ENCODE measurements around the gene SERPINB1. TPM values are rescaled to one million over a fixed set of nuclear protein-coding genes. Genes with fewer than 3 reads are reported as not detected.

Gene SERPINB1
- total RNA-seq, 2 experiments from 2014 or later, result 200 to 243 TPM

DNA sequence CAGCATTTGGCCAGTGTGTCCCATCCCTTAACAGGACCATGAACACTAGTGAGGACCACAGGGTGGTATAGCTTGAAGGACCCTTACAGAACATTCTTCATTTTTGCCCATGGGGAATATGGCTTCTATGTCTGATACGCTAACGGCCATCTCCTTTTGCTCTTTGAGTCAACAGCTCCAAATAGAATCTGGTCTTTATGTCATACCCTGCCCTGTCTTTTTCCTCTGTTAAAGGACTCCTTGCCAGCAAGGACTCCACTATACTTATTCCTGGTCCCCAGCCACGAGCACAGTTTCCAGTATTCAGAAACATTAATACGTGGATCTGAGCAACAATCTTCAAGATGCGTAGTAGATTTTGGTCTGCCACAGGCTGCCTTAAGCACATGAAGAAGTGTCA lies 22.5 kb downstream of the SERPINB1 start:
- H3K36me3 Mint-ChIP-seq (ENCODE audit: low read depth), result peaks cover 13% of the 10 kb centered on the region

GRCh38 chr6:2818593-2818992 lies 23.1 kb downstream of the SERPINB1 start:
- peak overlapping the region; percentile 1 for H3K27ac Mint-ChIP-seq
- peaks cover 25% of the 10 kb centered on the region for H3K9me3 Mint-ChIP-seq (ENCODE audit: low read depth)
- ChIA-PET POLR2A (interaction anchor here (0.6 to 1.5 kb wide), 3 partner anchors 23 to 27 kb away, joined by 3 to 4 read pairs (median 4); partner anchors contain the start of gene SERPINB1), CTCF (interaction anchor here (1.0 to 2.2 kb wide), 7 partner anchors 10 to 184 kb away, joined by 3 to 8 read pairs (median 3); no protein-coding TSS in a partner anchor)
- no peaks in the 10 kb centered on the region for H3K27me3 Mint-ChIP-seq
- peaks cover 40% of the 10 kb centered on the region for H3K4me1 Mint-ChIP-seq
- ATAC-seq, result no peak
- DNase-seq, result peak; percentile 42
- no peak overlapping the region for H3K4me3 Mint-ChIP-seq
- peaks cover 16% of the 10 kb centered on the region for H3K36me3 Mint-ChIP-seq (ENCODE audit: low read depth)
- intact Hi-C loops (cut with DNase I, micrococcal nuclease), result no loop called here

More for the DNA sequence above, 22.5 kb downstream of the SERPINB1 start:
- CTCF ChIA-PET, result interaction anchor here (1.5 to 2.2 kb wide), 5 partner anchors 9 to 113 kb away, joined by 3 to 8 read pairs (median 6); no protein-coding TSS in a partner anchor
- intact Hi-C loops (cut with DNase I, micrococcal nuclease), result no loop called here
- POLR2A ChIA-PET, result interaction anchor here (0.9 to 1.5 kb wide), 2 partner anchors 23 to 28 kb away, joined by 3 to 4 read pairs; partner anchors contain the start of gene SERPINB1
- Mint-ChIP-seq H3K4me3 (no peak overlapping the region), H3K27ac (no peak overlapping the region), H3K9me3 (ENCODE audit: low read depth) (peaks cover 23% of the 10 kb centered on the region), H3K4me1 (peaks cover 40% of the 10 kb centered on the region), H3K27me3 (no peaks in the 10 kb centered on the region)
- DNase-seq, result no peak
- ATAC-seq, result no peak

GRCh38 chr6:2817903-2818443 lies 23.7 kb downstream of the SERPINB1 start:
- ATAC-seq (peak; percentile 87), DNase-seq (no peak)
- POLR2A ChIA-PET, result interaction anchor here (0.6 to 1.5 kb wide), 5 partner anchors 24 to 123 kb away, joined by 3 to 4 read pairs (median 4); partner anchors contain the start of gene SERPINB1
- Mint-ChIP-seq H3K9me3 (ENCODE audit: low read depth) (peaks cover 25% of the 10 kb centered on the region), H3K4me3 (no peak overlapping the region), H3K36me3 (ENCODE audit: low read depth) (peaks cover 16% of the 10 kb centered on the region), H3K4me1 (peaks cover 40% of the 10 kb centered on the region), H3K27me3 (no peaks in the 10 kb centered on the region), H3K27ac (peak overlapping the region; percentile 1)
- CTCF ChIA-PET, result interaction anchor here (1.0 to 2.2 kb wide), 7 partner anchors 11 to 184 kb away, joined by 3 to 8 read pairs (median 4); no protein-coding TSS in a partner anchor
- intact Hi-C loops (cut with DNase I, micrococcal nuclease), result no loop called here

DNA sequence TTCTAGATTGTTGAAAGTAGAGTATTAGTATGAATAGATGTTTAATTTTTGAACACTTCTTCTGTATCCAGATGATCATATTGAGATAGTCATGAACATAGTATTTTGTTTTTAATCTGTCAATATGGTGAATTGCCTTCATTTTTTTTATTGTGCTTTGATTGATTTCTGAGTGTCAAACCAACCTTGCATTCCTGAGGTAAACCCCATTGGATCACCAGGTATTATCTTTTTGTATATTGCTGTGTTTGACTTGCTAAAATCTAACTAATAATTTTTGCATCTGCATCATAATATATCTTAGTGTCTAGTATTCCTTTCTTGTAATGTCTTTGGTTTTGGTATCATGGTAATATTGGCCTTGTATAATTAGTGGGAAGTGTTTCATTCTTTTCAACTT lies 25.5 kb downstream of the SERPINB1 start:
- H3K4me1 Mint-ChIP-seq, result peaks cover 38% of the 10 kb centered on the region
- peaks cover 25% of the 10 kb centered on the region for H3K9me3 Mint-ChIP-seq (ENCODE audit: low read depth)
- intact Hi-C loops (cut with DNase I, micrococcal nuclease), result no loop called here
- ATAC-seq, result no peak
- DNase-seq, result no peak
- no peaks in the 10 kb centered on the region for H3K27me3 Mint-ChIP-seq
- peaks cover 17% of the 10 kb centered on the region for H3K36me3 Mint-ChIP-seq (ENCODE audit: low read depth)
- ChIA-PET CTCF (interaction anchor here (1.0 to 1.2 kb wide), 2 partner anchors 25 to 174 kb away, joined by 3 to 4 read pairs; no protein-coding TSS in a partner anchor), POLR2A (interaction anchor here (1.2 kb wide), 1 partner anchor 19 kb away, joined by 3 read pairs; no protein-coding TSS in a partner anchor)
- H3K27ac Mint-ChIP-seq, result no peak overlapping the region
- H3K4me3 Mint-ChIP-seq, result no peak overlapping the region

DNA sequence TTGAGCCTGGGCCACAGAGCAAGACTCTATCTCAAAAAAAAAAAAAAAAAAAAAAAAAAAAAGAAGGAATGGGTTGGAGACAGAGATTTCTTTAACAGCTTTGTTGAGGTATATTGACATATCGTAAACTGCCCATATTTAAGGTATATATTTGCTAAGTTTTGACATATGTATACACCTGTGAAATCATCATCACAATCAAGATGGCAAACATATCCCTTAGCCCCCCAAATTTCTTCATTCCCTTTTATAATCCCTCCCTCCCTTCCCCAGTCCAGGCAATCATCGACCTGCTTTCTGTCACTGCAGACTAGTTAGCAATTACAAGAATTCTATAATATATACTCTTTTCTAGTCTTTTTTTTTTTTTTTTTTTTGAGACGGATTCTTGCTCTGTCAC lies 29.0 kb downstream of the SERPINB1 start:
- Mint-ChIP-seq H3K4me1 (peaks cover 18% of the 10 kb centered on the region), H3K36me3 (ENCODE audit: low read depth) (peaks cover 17% of the 10 kb centered on the region), H3K9me3 (ENCODE audit: low read depth) (peaks cover 25% of the 10 kb centered on the region), H3K27ac (no peak overlapping the region), H3K27me3 (no peaks in the 10 kb centered on the region), H3K4me3 (no peak overlapping the region)
- DNase-seq (no peak), ATAC-seq (no peak)
- CTCF ChIA-PET, result interaction anchor here (0.5 kb wide), 1 partner anchor 66 kb away, joined by 3 read pairs; no protein-coding TSS in a partner anchor
- POLR2A ChIA-PET, result no interaction called here
- intact Hi-C loops (cut with DNase I, micrococcal nuclease), result no loop called here

GRCh38 chr6:2810092-2810671 lies 31.5 kb downstream of the SERPINB1 start:
- ATAC-seq (peak; percentile 86), DNase-seq (no peak)
- intact Hi-C loops (cut with DNase I, micrococcal nuclease), result no loop called here
- Mint-ChIP-seq H3K4me3 (no peak overlapping the region), H3K36me3 (ENCODE audit: low read depth) (peaks cover 4% of the 10 kb centered on the region), H3K27ac (no peak overlapping the region), H3K4me1 (peaks cover 12% of the 10 kb centered on the region), H3K9me3 (ENCODE audit: low read depth) (peaks cover 4% of the 10 kb centered on the region), H3K27me3 (no peaks in the 10 kb centered on the region)
- POLR2A ChIA-PET, result no interaction called here
- CTCF ChIA-PET, result interaction anchor here (1.4 to 1.6 kb wide), 2 partner anchors 36 to 122 kb away, joined by 3 to 5 read pairs; no protein-coding TSS in a partner anchor

DNA sequence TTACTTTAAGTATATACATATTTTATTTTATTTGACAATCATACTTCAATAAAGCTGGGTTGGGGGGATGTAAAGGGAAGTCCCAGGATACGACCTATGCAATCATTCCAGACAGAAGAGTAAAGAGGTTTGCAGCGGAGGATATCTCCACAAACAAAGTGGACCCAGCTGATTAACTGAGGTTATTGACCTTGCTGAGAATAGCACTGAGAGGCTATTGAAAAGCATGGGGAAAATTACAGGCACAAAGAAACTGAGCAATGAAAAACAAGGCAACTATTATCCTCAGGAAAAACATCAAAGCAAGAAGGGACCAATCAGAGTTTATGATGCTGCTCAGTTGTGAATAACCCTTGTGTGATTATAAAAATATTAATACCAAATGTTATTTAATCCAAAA lies 32.6 kb downstream of the SERPINB1 start:
- peaks cover 1% of the 10 kb centered on the region for H3K9me3 Mint-ChIP-seq (ENCODE audit: low read depth)
- ChIA-PET POLR2A (no interaction called here), CTCF (interaction anchor here (1.6 kb wide), 1 partner anchor 37 kb away, joined by 5 read pairs; no protein-coding TSS in a partner anchor)
- H3K4me3 Mint-ChIP-seq, result no peak overlapping the region
- ATAC-seq, result no peak
- peaks cover 12% of the 10 kb centered on the region for H3K4me1 Mint-ChIP-seq
- H3K27me3 Mint-ChIP-seq, result no peaks in the 10 kb centered on the region
- H3K36me3 Mint-ChIP-seq (ENCODE audit: low read depth), result peaks cover 4% of the 10 kb centered on the region
- H3K27ac Mint-ChIP-seq, result no peak overlapping the region
- DNase-seq, result no peak
- intact Hi-C loops (cut with DNase I, micrococcal nuclease), result no loop called here

- H3K4me3 Mint-ChIP-seq, result no peak overlapping the region
- CTCF ChIA-PET, result interaction anchor here (0.9 to 1.6 kb wide), 2 partner anchors 34 to 38 kb away, joined by 4 to 7 read pairs; partner anchors contain the start of gene SERPINB1
- ATAC-seq (no peak), DNase-seq (no peak)
- no peak overlapping the region for H3K27ac Mint-ChIP-seq
- intact Hi-C loops (cut with DNase I, micrococcal nuclease), result no loop called here
- H3K9me3 Mint-ChIP-seq (ENCODE audit: low read depth), result no peaks in the 10 kb centered on the region
- H3K27me3 Mint-ChIP-seq, result no peaks in the 10 kb centered on the region
- POLR2A ChIA-PET, result no interaction called here
- H3K4me1 Mint-ChIP-seq, result peaks cover 12% of the 10 kb centered on the region
- peaks cover 2% of the 10 kb centered on the region for H3K36me3 Mint-ChIP-seq (ENCODE audit: low read depth)
Measured at GRCh38 chr6:2807342-2808090, 34.1 kb downstream of the SERPINB1 start.

GRCh38 chr6:2806644-2807043 lies 35.0 kb downstream of the SERPINB1 start:
- no peak for ATAC-seq
- POLR2A ChIA-PET, result no interaction called here

DNA sequence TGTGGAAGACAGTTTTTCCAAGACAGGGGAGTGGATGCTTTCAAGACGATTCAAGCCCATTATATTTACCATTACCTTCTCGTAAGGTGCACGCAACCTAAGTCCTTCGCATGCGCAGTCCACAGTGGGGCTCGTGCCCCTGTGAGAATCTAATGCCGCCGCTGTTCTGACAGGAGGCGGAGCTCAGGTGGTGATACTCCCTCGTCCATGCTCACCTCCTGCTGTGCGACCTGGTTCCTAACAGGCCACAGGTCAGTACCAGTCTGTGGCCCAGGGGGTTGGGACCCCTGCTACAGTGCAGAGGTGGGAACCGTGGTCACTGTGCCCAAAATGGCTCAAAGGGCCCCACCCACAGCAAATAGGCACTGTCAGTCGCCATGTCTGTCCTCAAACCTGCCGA lies 36.6 kb downstream of the SERPINB1 start:
- Mint-ChIP-seq H3K36me3 (ENCODE audit: low read depth) (no peaks in the 10 kb centered on the region), H3K4me3 (no peak overlapping the region), H3K4me1 (peaks cover 10% of the 10 kb centered on the region), H3K9me3 (ENCODE audit: low read depth) (no peaks in the 10 kb centered on the region), H3K27ac (no peak overlapping the region), H3K27me3 (no peaks in the 10 kb centered on the region)
- ChIA-PET POLR2A (no interaction called here), CTCF (no interaction called here)
- ATAC-seq (no peak), DNase-seq (no peak)
- intact Hi-C loops (cut with DNase I, micrococcal nuclease), result no loop called here

More at GRCh38 chr6:2806644-2807043, 35.0 kb downstream of the SERPINB1 start:
- peaks cover 12% of the 10 kb centered on the region for H3K4me1 Mint-ChIP-seq
- no peaks in the 10 kb centered on the region for H3K36me3 Mint-ChIP-seq (ENCODE audit: low read depth)
- CTCF ChIA-PET, result interaction anchor here (0.6 to 1.6 kb wide), 3 partner anchors 35 to 181 kb away, joined by 3 to 7 read pairs (median 4); partner anchors contain the start of gene SERPINB1
- no peaks in the 10 kb centered on the region for H3K9me3 Mint-ChIP-seq (ENCODE audit: low read depth)
- no peak for DNase-seq
- no peak overlapping the region for H3K4me3 Mint-ChIP-seq
- peak overlapping the region; percentile 27 for H3K27ac Mint-ChIP-seq
- H3K27me3 Mint-ChIP-seq, result no peaks in the 10 kb centered on the region
- intact Hi-C loops (cut with DNase I, micrococcal nuclease), result no loop called here

GRCh38 chr6:2804516-2804915 lies 37.1 kb downstream of the SERPINB1 start:
- no peak for ATAC-seq
- no peaks in the 10 kb centered on the region for H3K36me3 Mint-ChIP-seq (ENCODE audit: low read depth)
- H3K4me3 Mint-ChIP-seq, result no peak overlapping the region
- ChIA-PET POLR2A (no interaction called here), CTCF (interaction anchor here (0.9 kb wide), 1 partner anchor 13 kb away, joined by 3 read pairs; no protein-coding TSS in a partner anchor)
- H3K9me3 Mint-ChIP-seq (ENCODE audit: low read depth), result no peaks in the 10 kb centered on the region
- no peak overlapping the region for H3K27ac Mint-ChIP-seq
- intact Hi-C loops (cut with DNase I, micrococcal nuclease), result no loop called here
- peaks cover 10% of the 10 kb centered on the region for H3K4me1 Mint-ChIP-seq
- no peak for DNase-seq
- H3K27me3 Mint-ChIP-seq, result no peaks in the 10 kb centered on the region

Data from activated CD4-positive, alpha-beta T cell treated with anti-CD3 and anti-CD28 coated beads for 36 hours (primary cell).